DLD1 (cell line): ENCODE measurements around the gene TRIO.

Experiments
- in situ Hi-C: cut with HindIII; loops from 2 replicates; pipeline ENCODE4 v1.10.0; 2017; ENCODE audit warnings: low sequenced_read_pairs

Gene TRIO

DNA sequence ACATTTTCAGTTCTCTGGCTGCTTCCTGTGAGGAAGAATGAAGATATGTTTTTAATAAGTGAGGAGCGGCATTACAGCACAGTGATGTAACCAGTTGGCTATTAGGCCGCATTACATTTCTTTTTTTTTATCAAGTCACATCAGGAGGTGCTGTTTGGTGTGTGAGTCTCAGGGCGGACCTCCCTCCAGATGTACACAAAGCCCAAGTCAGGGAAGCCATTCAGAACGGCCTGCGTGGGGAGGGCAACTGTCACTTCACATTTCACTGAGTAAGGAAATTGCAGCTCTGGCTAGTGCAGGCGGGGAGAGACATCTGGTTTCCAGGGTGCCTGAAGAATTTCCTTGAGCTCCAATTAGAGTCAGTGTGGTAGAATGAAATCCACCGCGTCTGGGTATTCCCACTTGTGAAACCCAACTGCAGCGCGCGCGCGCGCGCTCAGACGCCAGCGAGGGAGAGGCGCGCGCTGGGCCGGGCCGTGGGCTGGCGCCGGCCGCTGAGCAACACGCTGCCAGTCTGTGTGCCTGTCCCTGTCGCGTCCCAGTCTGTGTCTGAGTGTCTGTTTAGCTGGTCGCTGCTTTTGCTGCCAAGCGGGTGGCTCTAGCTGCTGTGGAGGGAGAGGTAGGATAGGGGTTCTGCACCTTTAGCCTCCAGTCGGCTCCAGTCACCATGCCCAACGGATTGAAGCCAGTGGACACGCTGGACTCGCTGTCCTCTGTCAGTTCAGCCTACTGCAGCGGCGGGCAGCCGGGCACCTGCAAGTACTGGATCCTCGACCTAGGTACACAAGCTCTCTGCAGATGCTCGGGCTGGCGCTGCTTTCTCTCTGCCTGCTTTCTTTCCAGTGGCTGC, 297.7 kb downstream of the TRIO start:
- in situ Hi-C loops, result no loop called here

DNA sequence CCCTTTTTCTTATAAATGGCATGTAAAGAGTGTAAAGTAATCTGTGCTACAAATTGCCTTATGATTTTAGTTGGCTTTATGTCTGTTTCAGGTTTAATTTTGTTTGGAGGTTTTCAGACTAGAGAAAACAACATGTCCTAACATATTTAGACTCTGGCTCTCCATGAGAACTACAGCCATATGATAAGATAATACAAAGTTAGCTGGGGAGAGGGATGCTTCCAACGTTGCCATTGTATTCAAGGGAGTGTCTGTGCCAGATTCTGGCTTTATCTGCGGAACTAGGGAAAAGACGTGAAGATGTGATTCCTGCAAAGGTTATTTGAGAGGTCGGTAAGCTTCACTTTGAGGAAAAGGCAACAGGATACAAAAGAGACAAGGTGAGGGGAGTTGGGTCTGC, 298.5 kb downstream of the TRIO start:
- in situ Hi-C loops, result no loop called here

DNA sequence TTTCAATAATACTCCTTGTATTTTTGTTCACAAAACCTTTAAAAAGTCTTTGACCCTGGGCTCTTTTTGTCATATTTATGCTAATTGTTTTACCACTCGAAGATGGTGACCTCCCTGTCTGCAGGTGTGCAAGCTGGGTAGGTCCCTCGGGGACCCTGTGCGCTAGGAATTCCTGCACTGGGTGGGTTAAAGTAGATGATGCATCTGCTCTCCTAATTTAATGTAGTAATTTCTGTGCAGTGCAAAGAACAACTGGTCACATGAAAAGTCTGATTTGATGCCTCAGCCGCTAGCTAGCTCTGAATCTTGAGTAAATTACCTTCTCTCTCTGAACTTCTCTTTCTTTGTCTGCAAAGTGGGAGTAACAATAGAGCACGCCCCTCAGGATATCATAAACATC, 299.4 kb downstream of the TRIO start:
- in situ Hi-C loops, result no loop called here

DNA sequence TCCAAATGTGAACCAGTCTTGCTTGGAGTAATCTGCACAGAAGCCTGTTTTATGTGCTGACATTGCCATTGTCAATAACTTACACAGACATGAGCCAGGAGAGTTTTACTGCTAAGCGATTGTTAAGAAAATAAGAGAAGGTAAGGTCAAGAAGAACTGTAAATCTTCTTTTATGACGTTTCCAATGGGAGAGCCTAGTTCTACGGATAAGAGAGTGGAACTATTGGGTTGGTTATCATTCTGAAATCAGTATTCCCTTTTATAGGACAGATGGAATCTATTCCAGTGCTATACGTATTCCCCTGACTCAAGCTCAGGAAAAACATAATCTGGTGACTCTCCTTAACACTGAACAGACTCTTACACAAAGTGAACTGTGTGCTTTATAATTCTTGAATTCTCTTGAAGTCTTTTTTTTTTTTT, 300.5 kb downstream of the TRIO start:
- in situ Hi-C loops, result no loop called here

DNA sequence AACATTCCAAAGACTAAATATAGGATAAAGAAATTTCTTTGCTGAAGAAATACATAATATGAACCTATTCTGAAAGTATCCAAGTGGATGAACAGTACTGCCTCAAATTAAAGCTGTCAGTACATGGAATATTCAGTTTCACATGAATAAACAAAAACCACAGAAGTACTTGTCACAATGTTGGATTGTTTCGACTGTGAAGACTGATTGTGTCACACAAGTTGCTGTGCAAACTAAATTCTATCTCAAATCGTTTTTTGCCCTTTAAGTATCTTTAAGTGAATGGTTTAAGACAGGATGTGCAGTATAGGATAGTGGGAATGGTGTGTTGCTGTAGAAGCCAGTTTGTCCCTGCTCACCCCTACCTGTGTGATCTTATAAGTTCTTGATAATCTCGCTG, 301.0 kb downstream of the TRIO start:
- in situ Hi-C loops, result no loop called here

DNA sequence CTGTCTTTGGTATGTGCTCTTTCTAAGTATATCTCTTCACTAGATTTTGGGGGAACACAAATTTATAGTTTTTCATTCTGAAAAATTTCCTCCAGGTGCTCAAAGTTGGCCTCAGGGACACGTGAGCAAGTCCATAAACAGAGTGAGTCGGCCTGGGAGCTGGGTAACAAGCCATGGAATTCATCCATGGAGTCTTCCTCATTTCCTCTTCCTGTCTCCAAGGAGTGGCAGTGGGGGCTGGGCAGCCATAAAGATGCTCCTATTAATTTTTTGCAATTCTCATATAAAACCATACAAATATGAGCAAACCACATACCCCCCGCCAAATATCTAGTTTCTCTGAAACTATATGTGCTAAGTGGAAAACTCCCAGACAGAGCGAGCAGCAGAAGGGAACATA, 301.9 kb downstream of the TRIO start:
- in situ Hi-C loops, result no loop called here

DNA sequence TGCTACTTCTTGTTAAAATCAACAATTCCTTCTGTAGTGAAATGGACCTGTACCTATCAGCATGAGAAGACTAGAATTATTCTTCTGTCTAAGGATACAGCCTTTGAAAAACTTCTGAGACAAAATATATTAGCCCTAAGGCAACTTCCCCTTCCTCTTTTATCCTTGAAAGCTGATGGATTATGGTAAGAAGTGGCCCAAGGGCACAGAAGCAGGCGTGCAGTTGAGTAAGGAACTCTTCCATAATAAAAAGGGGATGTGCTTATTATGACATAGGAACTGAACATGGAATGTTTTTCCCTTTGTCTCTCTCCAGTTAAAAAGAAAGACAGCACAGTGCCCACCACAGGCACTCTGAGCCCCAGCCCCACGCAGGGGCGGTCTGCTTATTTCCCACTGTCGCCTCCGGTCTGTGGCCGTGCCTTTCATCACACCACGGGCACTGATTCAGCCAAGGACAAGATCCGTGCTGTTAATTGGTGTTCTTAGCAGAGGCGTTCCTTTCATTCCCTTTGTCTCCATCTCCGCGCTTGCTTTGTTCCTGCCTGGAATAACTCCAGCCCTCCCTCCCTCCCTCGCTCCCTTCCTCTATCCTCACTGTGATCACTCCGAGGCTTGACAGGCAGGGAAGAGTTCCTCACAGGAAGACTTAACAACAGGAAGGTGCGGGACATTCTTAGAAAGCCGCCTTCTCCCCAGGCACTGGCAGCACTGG, 302.6 kb downstream of the TRIO start:
- in situ Hi-C loops, result no loop called here

DNA sequence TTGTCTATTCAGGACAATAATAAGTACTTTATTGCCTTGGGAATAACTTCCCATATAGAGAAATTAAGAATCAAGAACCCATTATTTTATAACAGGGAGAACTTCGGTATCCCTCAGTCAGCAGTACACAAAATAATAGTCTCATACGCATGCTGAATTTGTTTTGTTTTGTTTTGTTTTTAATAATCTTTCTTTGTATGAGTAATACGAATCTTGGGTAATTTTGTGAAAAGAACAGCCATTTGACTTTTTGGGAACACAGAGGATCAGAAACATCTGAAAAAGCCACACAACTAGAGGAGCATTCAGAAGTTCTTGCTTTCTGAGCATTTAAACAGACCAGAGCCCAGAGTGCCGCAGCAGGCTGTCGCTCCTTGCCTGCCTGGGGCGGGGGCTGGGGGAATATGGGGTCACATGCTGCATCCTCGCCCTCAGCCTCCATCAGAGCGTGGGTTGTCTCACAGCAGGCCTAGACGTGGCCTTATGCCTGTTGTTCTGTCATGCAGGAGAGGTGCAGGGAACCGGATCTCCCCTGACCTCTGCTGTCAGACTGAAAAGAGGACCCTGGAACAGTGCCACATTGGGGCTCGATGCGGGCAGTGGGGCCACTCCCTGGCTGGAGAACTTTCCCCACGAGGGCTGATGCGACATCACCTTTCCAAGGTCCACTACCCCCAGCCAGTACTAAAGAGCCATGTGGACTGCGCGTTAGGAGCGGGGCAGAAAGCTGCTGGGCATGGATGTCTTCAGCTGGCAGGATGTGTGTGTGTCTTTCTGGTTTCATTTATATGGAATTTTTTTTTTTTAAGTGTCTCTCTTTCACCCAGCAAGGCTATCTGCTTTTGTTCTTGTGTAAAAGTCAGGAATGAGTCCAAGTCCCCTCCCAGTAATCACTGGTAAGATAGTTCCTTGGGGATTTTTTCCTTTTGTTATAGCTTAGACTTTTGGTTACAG, 305.1 kb downstream of the TRIO start:
- in situ Hi-C loops, result no loop called here

DNA sequence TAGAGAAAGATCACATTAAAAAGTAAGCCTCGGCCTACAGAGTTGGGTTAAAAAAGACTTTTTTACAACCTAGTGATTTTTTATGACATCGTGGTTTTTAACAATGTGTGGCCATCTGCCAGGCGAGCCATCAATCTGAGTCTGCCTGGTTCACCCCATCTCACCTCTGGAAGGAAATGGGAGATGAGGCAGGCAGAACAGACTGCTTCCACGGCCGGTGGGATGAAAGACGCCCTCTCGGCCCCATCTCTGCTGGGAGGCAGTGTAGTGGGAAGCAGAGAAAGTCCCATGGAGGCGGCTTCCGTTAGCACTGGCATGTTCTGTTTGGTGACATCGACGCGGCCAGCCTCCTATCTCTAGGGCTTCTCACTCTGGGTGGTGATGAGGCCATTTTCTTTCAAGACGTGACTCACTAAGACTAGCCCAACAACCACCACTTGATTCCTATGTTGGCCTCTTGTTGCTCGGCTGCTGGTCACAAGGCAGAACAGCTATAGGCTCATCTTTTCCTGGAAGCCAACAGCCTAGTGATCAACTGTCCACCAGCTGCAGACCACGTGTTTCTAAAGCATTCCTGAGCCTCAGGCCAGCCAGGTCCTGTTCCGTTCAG, 306.0 kb downstream of the TRIO start:
- in situ Hi-C loops, result no loop called here

DNA sequence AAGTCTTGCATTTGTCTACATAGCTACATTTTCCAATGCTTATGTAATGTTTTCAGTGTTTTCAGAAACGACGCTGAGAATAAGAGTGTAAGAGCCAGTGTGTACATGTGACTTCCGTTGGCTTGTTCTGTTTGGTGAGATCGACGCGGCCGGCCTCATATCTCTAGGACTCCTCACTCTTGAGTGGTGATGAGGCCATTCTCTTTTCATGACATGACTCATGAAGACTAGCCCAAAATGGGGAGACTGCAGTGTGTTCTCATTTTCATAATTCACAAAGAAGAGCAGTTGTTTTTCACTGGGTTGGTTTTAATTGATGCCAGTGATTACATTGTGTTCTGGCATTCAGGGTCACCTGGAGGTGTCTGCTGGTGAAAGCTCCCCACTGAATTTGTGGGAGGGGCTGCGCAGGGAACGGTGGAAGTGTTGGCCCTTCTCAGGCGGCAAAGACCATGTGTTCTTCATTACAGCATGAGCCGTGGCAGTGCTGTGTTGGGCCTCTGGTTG, 306.9 kb downstream of the TRIO start:
- in situ Hi-C loops, result no loop called here

DNA sequence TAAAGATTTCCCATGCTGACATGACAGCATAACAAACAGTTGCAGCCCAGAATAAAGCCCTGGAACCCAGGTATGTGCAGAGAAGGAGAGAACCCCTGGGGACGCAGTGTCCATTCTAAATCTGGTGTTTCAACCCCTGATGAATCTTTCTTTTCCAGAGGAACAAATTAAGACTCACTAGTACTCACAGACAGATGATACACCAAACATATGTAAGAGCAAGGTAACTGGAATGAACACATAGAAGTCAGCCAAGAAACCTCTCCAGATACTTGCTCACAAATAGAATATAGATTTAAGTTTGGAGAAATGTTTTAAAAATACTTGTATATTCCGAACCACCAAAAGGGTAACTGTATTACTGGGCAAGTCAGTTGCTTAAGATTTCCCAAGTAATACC, 307.6 kb downstream of the TRIO start:
- in situ Hi-C loops, result no loop called here

DNA sequence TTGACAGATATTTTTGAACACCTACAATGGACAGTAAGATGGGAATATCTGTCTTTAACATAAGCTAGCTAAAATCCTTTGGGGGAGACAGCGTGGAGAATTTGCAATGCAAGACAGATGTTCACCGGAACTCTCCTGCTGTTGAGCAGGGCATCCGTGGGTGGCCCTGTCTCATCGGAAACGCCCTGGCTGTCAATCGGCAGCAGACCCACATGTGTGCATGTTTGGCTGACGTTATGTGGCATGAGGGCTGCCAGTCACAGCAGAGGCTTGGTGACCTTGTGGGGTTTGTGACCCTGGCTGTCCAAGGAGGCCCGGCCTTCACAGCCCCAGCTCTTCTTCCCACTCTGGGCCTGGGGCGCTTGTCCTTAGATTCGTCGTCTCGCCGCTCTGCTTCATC, 308.7 kb downstream of the TRIO start:
- in situ Hi-C loops, result no loop called here

DNA sequence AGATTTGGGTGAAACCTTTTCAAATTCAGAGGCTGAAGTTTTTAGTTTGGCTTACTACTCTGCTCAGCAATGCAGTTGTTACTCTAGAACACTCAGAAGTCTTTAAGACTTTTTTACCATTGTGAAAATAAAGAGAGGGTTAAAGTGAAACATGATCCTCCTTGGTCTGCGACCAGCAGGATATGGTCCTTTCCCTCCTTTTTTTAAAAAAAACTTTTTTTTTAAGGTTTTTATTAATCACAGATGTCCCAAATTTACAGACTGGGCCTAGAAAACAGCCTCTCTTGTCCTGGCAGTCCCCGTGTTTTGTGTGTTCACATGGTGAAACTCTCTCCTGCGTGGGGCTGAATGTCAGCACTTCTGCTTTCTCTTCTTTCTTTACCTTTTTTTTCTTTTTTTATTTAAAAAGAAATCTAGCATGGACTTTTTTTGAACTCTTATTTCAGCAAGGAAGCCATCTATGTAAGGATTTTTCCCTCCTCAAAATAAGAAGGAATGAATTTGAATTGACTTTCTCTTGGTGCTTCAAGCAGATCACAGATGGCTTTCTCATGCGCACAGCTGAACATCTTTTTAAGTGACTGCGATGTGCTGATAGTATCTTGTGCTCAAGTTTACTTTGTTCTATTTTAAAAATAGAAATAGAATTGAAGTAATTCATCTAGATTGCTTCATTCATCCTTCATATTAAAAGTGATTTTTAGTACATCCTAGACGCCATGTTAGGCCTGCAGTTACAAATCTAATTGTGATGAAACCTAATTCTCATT, 309.7 kb downstream of the TRIO start:
- in situ Hi-C loops, result no loop called here

DNA sequence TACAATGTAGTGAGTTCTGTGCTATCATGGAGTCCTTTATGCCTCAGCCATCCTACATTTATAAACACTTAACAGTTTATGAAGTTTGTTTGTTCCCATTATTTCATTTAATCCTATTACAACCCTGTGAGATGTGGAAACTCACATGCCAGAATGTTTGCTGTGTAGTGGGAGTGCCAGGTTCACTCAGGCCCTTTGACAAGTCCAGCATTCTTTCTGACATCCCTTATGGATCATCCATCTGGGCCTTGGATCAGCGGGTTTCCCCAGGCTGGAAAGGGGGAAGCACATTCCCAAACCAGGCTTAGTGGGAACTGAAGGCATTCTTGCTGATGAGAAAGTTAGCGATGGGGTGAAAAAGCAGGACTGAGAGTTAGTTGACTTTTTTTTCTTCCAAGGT, 310.3 kb downstream of the TRIO start:
- in situ Hi-C loops, result no loop called here

DNA sequence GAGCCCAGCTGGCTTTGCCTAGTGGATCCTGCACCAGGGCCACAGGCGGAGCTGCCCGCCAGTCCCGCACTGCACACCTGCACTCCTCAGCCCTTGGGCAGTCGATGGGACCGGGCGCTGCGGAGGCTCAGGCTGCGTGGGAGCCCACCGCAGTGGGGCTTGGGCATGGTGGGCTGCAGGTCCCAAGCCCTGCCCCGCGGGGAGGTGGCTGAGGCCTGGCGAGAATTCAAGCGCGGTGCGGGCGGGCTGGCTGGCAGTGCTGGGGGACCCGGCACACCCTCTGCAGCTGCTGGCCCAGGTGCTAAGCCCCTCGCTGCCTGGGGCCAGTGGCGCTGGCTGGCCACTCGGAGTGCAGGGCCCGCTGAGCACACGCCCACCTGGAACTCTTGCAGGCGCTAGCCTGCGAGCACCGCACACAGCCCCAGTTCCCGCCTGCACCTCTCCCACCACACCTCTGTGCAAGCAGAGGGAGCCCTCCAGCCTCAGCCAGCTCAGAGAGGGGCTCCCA, 312.7 kb downstream of the TRIO start:
- in situ Hi-C loops, result no loop called here

DNA sequence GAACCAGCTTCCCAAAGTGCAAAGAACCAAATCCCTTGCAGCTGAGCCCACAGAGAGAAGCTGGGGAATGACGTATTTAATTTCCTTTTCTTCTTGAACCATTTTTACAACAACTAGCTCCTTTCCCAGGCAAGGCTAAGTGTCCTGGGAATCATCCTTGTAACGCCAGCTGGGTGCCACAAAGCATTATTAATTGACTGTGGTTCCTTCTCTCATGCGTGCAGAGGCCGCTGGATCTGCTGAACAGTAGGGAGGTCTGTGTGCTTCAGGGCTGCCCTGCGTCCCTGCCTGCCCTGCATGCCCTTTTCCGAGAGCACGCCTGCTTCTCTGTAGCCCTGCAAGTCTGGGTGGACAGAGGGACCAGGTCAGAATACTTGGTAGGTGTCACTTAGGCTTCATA, 314.3 kb downstream of the TRIO start:
- in situ Hi-C loops, result no loop called here

DNA sequence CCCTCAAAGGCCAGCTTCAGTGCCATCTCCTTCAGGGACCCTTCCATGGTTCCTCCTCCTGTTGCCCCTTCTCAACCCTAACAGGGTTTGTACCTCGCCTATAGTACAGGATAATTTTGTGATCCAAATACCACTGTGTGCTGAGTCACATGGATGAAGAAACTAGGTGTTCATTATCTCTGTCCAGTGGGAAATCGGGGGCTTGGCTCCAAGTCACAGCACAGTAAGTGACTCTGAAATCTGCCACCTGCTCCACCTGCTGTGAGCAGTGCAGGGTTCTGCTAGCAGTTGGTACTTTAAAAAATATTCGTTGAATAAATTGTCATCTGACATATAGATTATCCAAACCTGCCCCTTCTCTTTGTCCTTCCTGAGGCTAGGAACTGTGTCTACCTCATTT, 315.3 kb downstream of the TRIO start:
- in situ Hi-C loops, result no loop called here

DNA sequence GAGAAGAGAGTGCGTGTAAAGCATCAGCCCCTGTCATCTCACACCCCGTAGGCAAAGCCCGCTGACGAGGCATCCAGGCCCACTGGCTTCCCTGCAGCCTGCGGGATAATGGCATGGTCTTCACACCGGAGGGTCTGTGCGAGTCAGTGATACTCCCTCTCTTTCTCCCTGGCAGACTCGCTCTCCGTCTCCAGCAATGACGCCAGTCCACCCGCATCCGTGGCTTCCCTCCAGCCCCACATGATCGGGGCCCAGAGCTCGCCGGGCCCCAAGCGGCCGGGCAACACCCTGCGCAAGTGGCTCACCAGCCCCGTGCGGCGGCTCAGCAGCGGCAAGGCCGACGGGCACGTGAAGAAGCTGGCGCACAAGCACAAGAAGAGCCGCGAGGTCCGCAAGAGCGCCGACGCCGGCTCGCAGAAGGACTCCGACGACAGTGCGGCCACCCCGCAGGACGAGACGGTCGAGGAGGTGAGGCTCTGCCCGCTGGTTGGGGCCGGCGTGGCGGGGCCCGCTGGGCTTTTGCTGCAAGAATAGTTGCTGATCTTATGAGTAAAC, 317.8 kb downstream of the TRIO start:
- in situ Hi-C loops, result no loop called here

DNA sequence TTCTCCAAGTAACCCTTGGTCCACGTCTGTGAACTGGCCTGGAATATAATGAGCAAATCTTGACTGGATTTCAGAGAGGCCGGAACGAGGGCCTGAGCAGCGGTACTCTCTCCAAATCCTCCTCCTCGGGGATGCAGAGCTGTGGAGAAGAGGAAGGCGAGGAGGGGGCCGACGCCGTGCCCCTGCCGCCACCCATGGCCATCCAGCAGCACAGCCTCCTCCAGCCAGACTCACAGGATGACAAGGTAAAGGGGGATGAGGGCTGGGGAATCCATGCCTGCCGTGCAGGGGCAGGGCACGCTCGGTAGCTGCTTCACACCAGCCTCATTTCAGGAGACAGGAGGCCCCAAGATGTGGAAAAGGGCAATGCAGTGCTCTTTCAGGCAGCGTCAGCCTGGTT, 319.5 kb downstream of the TRIO start:
- in situ Hi-C loops, result no loop called here
